ENCODE results near the gene AMDHD2. TPM values are rescaled to one million over a fixed set of nuclear protein-coding genes. Genes with fewer than 3 reads are reported as not detected.
"Not testable (repeated sequence)": the region's sequence is repeated elsewhere in the genome, so short reads cannot be mapped to it uniquely, and the experiment has no call there.

The AMDHD2 gene
- total RNA-seq, 1 donor from 2014 or later, result 46.4 TPM

GRCh38 chr16:2537451-2538379 is 17.5 kb downstream of the AMDHD2 start, which contains the start of gene PDPK1:
Gene PDPK1, plus strand, starts transcription at chr16:2538021. Its CDS starts 92 bp downstream, at chr16:2538113.
- Mint-ChIP-seq H3K9me3 (no peaks in the 10 kb centered on the region), H3K27ac (peak within 1 kb of the TSS; percentile 92), H3K36me3 (no peaks in the 10 kb centered on the region), H3K4me1 (peaks cover 13% of the 10 kb centered on the region), H3K4me3 (peak within 1 kb of the TSS; percentile 73), H3K27me3 (ENCODE audit: low read depth) (no peaks in the 10 kb centered on the region)
- no peak for TF ChIP-seq CTCF (IDR thresholded peaks at IDR 0.05; ENCODE audit: unreplicated experiment)
- peak; percentile 92 for DNase-seq (ENCODE audit: low spot score in 2 of 2, unreplicated experiment in 2 of 2)

- not testable (repeated sequence) for H3K36me3 Mint-ChIP-seq; H3K27me3 Mint-ChIP-seq (ENCODE audit: low read depth); DNase-seq (ENCODE audit: low spot score in 2 of 2, unreplicated experiment in 2 of 2); H3K9me3 Mint-ChIP-seq
- Mint-ChIP-seq H3K27ac (peak overlapping the region; percentile 66), H3K4me3 (peak overlapping the region; percentile 68), H3K4me1 (peaks cover 10% of the 10 kb centered on the region)
Observed at GRCh38 chr16:2539192-2539844, 19.1 kb downstream of the AMDHD2 start.

GRCh38 chr16:2539845-2540458 is 19.8 kb downstream of the AMDHD2 start:
- H3K27me3 Mint-ChIP-seq (ENCODE audit: low read depth); H3K9me3 Mint-ChIP-seq; H3K27ac Mint-ChIP-seq; DNase-seq (ENCODE audit: low spot score in 2 of 2, unreplicated experiment in 2 of 2); H3K36me3 Mint-ChIP-seq: not testable (repeated sequence)
- Mint-ChIP-seq H3K4me3 (peak overlapping the region; percentile 68), H3K4me1 (peaks cover 10% of the 10 kb centered on the region)
- TF ChIP-seq CTCF (IDR thresholded peaks at IDR 0.05; ENCODE audit: unreplicated experiment), result peak; percentile 21

- not testable (repeated sequence) for H3K27ac Mint-ChIP-seq, H3K36me3 Mint-ChIP-seq
Observed at GRCh38 chr16:2540912-2541311, 20.7 kb downstream of the AMDHD2 start.

GRCh38 chr16:2541409-2541808 is 21.2 kb downstream of the AMDHD2 start:
- H3K27me3 Mint-ChIP-seq (ENCODE audit: low read depth); DNase-seq (ENCODE audit: low spot score in 2 of 2, unreplicated experiment in 2 of 2); H3K27ac Mint-ChIP-seq; H3K36me3 Mint-ChIP-seq; H3K9me3 Mint-ChIP-seq; H3K4me3 Mint-ChIP-seq: not testable (repeated sequence)
- peaks cover 10% of the 10 kb centered on the region for H3K4me1 Mint-ChIP-seq

More at GRCh38 chr16:2540912-2541311, 20.7 kb downstream of the AMDHD2 start:
- not testable (repeated sequence) for H3K9me3 Mint-ChIP-seq; H3K27me3 Mint-ChIP-seq (ENCODE audit: low read depth); DNase-seq (ENCODE audit: low spot score in 2 of 2, unreplicated experiment in 2 of 2); H3K4me3 Mint-ChIP-seq
- H3K4me1 Mint-ChIP-seq, result peaks cover 10% of the 10 kb centered on the region

- H3K27ac Mint-ChIP-seq; H3K9me3 Mint-ChIP-seq; H3K4me3 Mint-ChIP-seq; H3K36me3 Mint-ChIP-seq; H3K4me1 Mint-ChIP-seq; H3K27me3 Mint-ChIP-seq (ENCODE audit: low read depth); DNase-seq (ENCODE audit: low spot score in 2 of 2, unreplicated experiment in 2 of 2): not testable (repeated sequence)
Observed at GRCh38 chr16:2543771-2544170, 23.6 kb downstream of the AMDHD2 start.

GRCh38 chr16:2550283-2550878 is 30.2 kb downstream of the AMDHD2 start:
- H3K4me1 Mint-ChIP-seq; H3K36me3 Mint-ChIP-seq; DNase-seq (ENCODE audit: low spot score in 2 of 2, unreplicated experiment in 2 of 2); H3K27me3 Mint-ChIP-seq (ENCODE audit: low read depth); H3K9me3 Mint-ChIP-seq; H3K27ac Mint-ChIP-seq; H3K4me3 Mint-ChIP-seq: not testable (repeated sequence)
